HCT116 (cell line): Measurements from ENCODE around the gene IL36G. TPM values are rescaled to one million over a fixed set of nuclear protein-coding genes. Genes with fewer than 3 reads are reported as not detected.

ENCODE experiments used
- ATAC-seq: fragments of 200-7000 bp; cut with Tn5 transposase; 2 replicates; pipeline ENCODE4 v1.9.1; 2020; ENCODE audit warnings: mild to moderate bottlenecking, moderate library complexity
- BruUV-seq: library from RNA; stranded (reverse); fragments of 400-500 nt; replicated peaks from 2 replicates; lab custom pipeline; 2021; lab: Mats Ljungman, UMichigan
- CTCF ChIA-PET: fragments of 300-600 bp; sonication (Branson Sonifier 250); formaldehyde crosslinking; loops from one replicate; lab custom pipeline; 2021; ENCODE audit warnings: antibody characterized with exemption; lab: Charles Lee
- POLR2A ChIA-PET: fragments of 300-600, 350-600 bp; sonication (Branson Sonifier 250); formaldehyde crosslinking; loops from one replicate; lab custom pipeline; 2021; ENCODE audit warnings: antibody characterized with exemption; lab: Charles Lee
- RAD21 ChIA-PET, 2 experiments: fragments of 300-600 bp; sonication (Branson Sonifier 250); formaldehyde crosslinking; loops; one replicate each; lab custom pipeline; 2023; ENCODE audit warnings: low total read pairs in 2 of 2; ENCODE audit not compliant: uncharacterized antibody in 2 of 2, unreplicated experiment in 2 of 2, low non-redundant PET in 1 of 2; lab: Charles Lee
- DNase-seq: peaks from one replicate; pipeline ENCODE4 v3.0.0-alpha.2; 2010; ENCODE audit warnings: low read depth, low spot score
- H2AFZ ChIP-seq: fragments of 200-600 bp; shearing (Covaris generic), sonication (generic); 2 replicates; pipeline ENCODE4 v1.6.1; 2017; ENCODE audit warnings: low read depth, mixed run types, mixed read lengths, antibody characterized with exemption, low read length; ENCODE audit not compliant: poor library complexity, severe bottlenecking
- H3K27ac ChIP-seq: 2 replicates; pipeline ENCODE4 v1.5.1; 2012; ENCODE audit warnings: low read depth, low read length
- H3K27me3 ChIP-seq: fragments of 200-600 bp; sonication (generic); 2 replicates; pipeline ENCODE4 v1.6.1; 2016; ENCODE audit warnings: mixed run types, low read length, mixed read lengths; ENCODE audit not compliant: insufficient read depth
- H3K36me3 ChIP-seq, 2 experiments: fragments of 200-500 bp in 1 of 2; fragments of 200-600 bp in 1 of 2; sonication (Bioruptor generic) in 1 of 2; sonication (generic) in 1 of 2; 2 replicates each; pipeline versions ENCODE4 v1.5.1 to v1.6.1; 2014 to 2016; ENCODE audit warnings: low read length in 2 of 2, inconsistent platforms in 1 of 2, mixed read lengths in 1 of 2, mixed run types in 1 of 2; ENCODE audit not compliant: insufficient read depth in 2 of 2, control insufficient read depth in 1 of 2
- H3K4me1 ChIP-seq, 2 experiments: fragments of 200-600 bp in 1 of 2; sonication (generic) in 1 of 2; 2 replicates each; pipeline versions ENCODE4 v1.5.1 to v1.6.1; 2012 to 2017; ENCODE audit warnings: low read length in 2 of 2, inconsistent platforms in 1 of 2, mild to moderate bottlenecking in 1 of 2, mixed read lengths in 1 of 2, mixed run types in 1 of 2, moderate library complexity in 1 of 2; ENCODE audit not compliant: insufficient read depth in 2 of 2, control insufficient read depth in 1 of 2
- H3K4me2 ChIP-seq: fragments of 200-600 bp; sonication (generic); 2 replicates; pipeline ENCODE4 v1.6.1; 2017; ENCODE audit warnings: mixed run types, low read length, mixed read lengths
- H3K4me3 ChIP-seq, 2 experiments: fragments of 200-600 bp in 1 of 2; sonication (generic) in 1 of 2; replicated peaks in 1 of 2; 2 replicates each; pipeline ENCODE4 v1.5.1; 2011 to 2016; ENCODE audit warnings: low read length in 2 of 2, control low read depth in 1 of 2, low read depth in 1 of 2, mild to moderate bottlenecking in 1 of 2, mixed read lengths in 1 of 2, mixed run types in 1 of 2
- H3K79me2 ChIP-seq: fragments of 200-600 bp; sonication (generic); 2 replicates; pipeline ENCODE4 v1.6.1; 2017; ENCODE audit warnings: mild to moderate bottlenecking, mixed run types, low read length, moderate library complexity, mixed read lengths; ENCODE audit not compliant: insufficient read depth
- H3K9ac ChIP-seq: fragments of 200-600 bp; sonication (generic); 2 replicates; pipeline ENCODE4 v1.6.1; 2016; ENCODE audit warnings: low read length, mixed read lengths
- H3K9me2 ChIP-seq: fragments of 200-600 bp; sonication (generic), shearing (Covaris generic); 2 replicates; pipeline ENCODE4 v1.6.1; 2017; ENCODE audit warnings: mixed run types, mild to moderate bottlenecking, moderate library complexity; ENCODE audit not compliant: insufficient read depth
- H3K9me3 ChIP-seq, 2 experiments: fragments of 200-500 bp in 1 of 2; fragments of 200-600 bp in 1 of 2; sonication (Bioruptor generic) in 1 of 2; sonication (generic) in 1 of 2; 2 replicates each; pipeline ENCODE4 v1.6.1; 2014 to 2017; ENCODE audit warnings: low read length in 2 of 2, mixed read lengths in 2 of 2, inconsistent platforms in 1 of 2, low read depth in 1 of 2, mild to moderate bottlenecking in 1 of 2, mixed run types in 1 of 2, moderate library complexity in 1 of 2; ENCODE audit not compliant: control insufficient read depth in 1 of 2, insufficient read depth in 1 of 2
- H4K20me1 ChIP-seq: fragments of 200-600 bp; sonication (generic), shearing (Covaris generic); 2 replicates; pipeline ENCODE4 v1.6.1; 2017; ENCODE audit warnings: mixed run types, mild to moderate bottlenecking, moderate library complexity; ENCODE audit not compliant: insufficient read depth
- ATF3 ChIP-seq: IDR thresholded peaks from 2 replicates; pipeline ENCODE4 v1.6.1; 2012
- CBX3 ChIP-seq: IDR thresholded peaks from 2 replicates; pipeline ENCODE4 v1.6.1; 2012; ENCODE audit warnings: low read depth
- CTCF ChIP-seq, 3 experiments: fragments of 200-600 bp in 1 of 3; sonication (generic) in 1 of 3; IDR thresholded peaks in 2 of 3; conservative IDR thresholded peaks in 1 of 3; 2 replicates each; pipeline ENCODE4 v1.5.1; 2012 to 2017; ENCODE audit warnings: low read depth in 2 of 3, low read length in 2 of 3, antibody characterized with exemption in 1 of 3, borderline replicate concordance in 1 of 3, control low read depth in 1 of 3, mild to moderate bottlenecking in 1 of 3, mixed read lengths in 1 of 3, mixed run types in 1 of 3, moderate library complexity in 1 of 3; ENCODE audit not compliant: insufficient read depth in 1 of 3
- ELF1 ChIP-seq: IDR thresholded peaks from 2 replicates; pipeline ENCODE4 v1.6.1; 2012; ENCODE audit warnings: low read depth, borderline replicate concordance
- EZH2 ChIP-seq: fragments of 200-600 bp; sonication (generic); IDR thresholded peaks from 2 replicates; pipeline ENCODE4 v1.6.1; 2017; ENCODE audit warnings: antibody characterized with exemption, mixed run types
- EZH2phosphoT487 ChIP-seq: fragments of 200-600 bp; IDR thresholded peaks from 2 replicates; pipeline ENCODE4 v1.6.1; 2018; ENCODE audit warnings: antibody characterized with exemption, borderline replicate concordance
- REST ChIP-seq: IDR thresholded peaks from 2 replicates; pipeline ENCODE4 v1.6.1; 2012; ENCODE audit warnings: low read depth
- SIN3A ChIP-seq: IDR thresholded peaks from 2 replicates; pipeline ENCODE4 v1.6.1; 2012; ENCODE audit warnings: low read depth
- SP1 ChIP-seq: IDR thresholded peaks from 2 replicates; pipeline ENCODE4 v1.6.1; 2012; ENCODE audit warnings: low read depth
- ZFX ChIP-seq: fragments of 450-650 bp; IDR thresholded peaks from 2 replicates; pipeline ENCODE4 v1.6.1; 2017
- ZNF274 ChIP-seq: fragments of 200-500 bp; sonication (Bioruptor generic); IDR thresholded peaks from 2 replicates; pipeline ENCODE4 v1.6.1; 2014; ENCODE audit warnings: mild to moderate bottlenecking, low read depth, low read length, inconsistent platforms
- intact Hi-C: fragments of 100-400 bp; cut with micrococcal nuclease; formaldehyde crosslinking; loops from 2 replicates; pipeline ENCODE4 v1.10.0; 2022
- total RNA-seq: library from RNA; stranded (reverse); gene quantifications from one replicate; pipeline ENCODE4 v1.2.1, GENCODE V29; 2021; ENCODE audit not compliant: unreplicated experiment
- TF ChIP-seq, protein P1 (sequence below): IDR thresholded peaks from 2 replicates; pipeline ENCODE4 v1.6.1; 2012

The IL36G gene
- total RNA-seq, 1 experiment from 2014 or later, result not detected

DNA sequence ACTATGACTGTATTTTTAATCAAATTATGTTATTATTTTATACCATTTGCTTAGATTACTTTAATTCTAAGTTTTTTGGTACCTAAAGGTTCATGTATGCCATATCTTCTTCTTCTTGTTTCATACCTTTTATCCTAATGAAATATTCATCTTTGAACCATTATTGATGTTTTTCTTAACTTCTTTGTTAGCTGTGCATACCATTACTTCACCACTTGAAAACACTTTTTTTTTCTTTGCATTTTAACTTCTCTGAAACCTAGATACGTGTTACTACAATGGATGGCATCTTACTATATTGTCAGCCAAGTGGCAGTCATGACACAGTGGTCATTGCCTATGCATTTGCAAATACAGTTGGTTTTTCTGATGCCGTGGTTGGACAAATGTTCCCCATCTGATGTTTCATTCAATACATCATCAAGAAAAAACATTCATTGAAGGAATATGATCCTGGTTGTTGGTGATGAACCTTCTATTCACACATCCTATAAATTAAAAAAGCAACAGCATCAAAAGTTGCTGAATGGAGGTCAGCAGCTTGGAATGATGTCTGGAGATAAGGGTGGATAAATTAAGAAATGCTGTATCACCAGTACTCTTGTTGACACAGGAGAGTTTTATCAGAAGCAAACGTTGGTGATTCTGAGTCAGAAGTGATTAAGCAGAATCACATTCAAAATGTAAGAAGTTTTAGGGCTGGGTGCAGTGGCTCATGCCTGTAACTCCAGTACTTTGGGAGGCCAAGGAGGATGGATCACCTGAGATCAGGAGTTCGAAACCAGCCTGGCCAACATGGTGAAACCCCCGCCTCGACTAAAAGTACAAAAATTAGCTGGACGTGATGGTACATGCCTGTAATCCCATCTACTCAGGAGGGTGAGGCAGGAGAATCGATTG lies 34.9 kb downstream of the IL36G start:
- Histone ChIP-seq H3K9ac (no peak overlapping the region), H3K36me3 (no peaks in the 10 kb centered on the region), H3K79me2 (no peaks in the 10 kb centered on the region), H3K9me2 (no peaks in the 10 kb centered on the region), H4K20me1 (no peaks in the 10 kb centered on the region), H2AFZ (no peak overlapping the region), H3K4me1 (no peaks in the 10 kb centered on the region), H3K4me2 (no peak overlapping the region)
- POLR2A ChIA-PET, result no interaction called here
- CTCF ChIA-PET, result no interaction called here
- DNase-seq (no peak), ATAC-seq (no peak)
- intact Hi-C loops, result no loop called here
- BruUV-seq, result no TSS peak
- RAD21 ChIA-PET, result no interaction called here
- TF ChIP-seq SIN3A, result no peak
- TF ChIP-seq ZNF274, result no peak
- TF ChIP-seq SP1, result no peak
- TF ChIP-seq ELF1, result no peak
- TF ChIP-seq ATF3, result no peak
- no peak for TF ChIP-seq ZFX
- TF ChIP-seq, protein P1, sequence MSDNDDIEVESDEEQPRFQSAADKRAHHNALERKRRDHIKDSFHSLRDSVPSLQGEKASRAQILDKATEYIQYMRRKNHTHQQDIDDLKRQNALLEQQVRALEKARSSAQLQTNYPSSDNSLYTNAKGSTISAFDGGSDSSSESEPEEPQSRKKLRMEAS, result no peak
- no peak for TF ChIP-seq EZH2
- no peak for TF ChIP-seq CBX3
- TF ChIP-seq REST, result no peak
- no peak for TF ChIP-seq EZH2phosphoT487
- no peak for TF ChIP-seq CTCF (IDR thresholded peaks at IDR 0.05 in 2 of 3, conservative IDR thresholded peaks at IDR 0.05 in 1 of 3; ENCODE audit: borderline replicate concordance in 1 of 3, insufficient read depth in 1 of 3, low read depth in 2 of 3, low read length in 2 of 3)
- TF ChIP-seq, all 23 proteins: peak for 0
- Histone ChIP-seq H3K9me3 (no peaks in the 10 kb centered on the region), H3K4me3 (no peak overlapping the region), H3K27ac (no peak overlapping the region), H3K27me3 (no peaks in the 10 kb centered on the region)
